BJ (cell line): ENCODE measurements around the gene ZNF22. TPM values are rescaled to one million over a fixed set of nuclear protein-coding genes. Genes with fewer than 3 reads are reported as not detected.

ENCODE experiments used
- CTCF ChIA-PET: fragments of 350-600 bp; formaldehyde crosslinking; extraction: SDS; loops from one replicate; lab custom pipeline; 2021; ENCODE audit warnings: antibody characterized with exemption, inconsistent platforms; lab: Yijun Ruan, JAX
- POLR2A ChIA-PET: fragments of 300-600 bp; sonication (Branson Sonifier 250); formaldehyde crosslinking; extraction: SDS; loops from one replicate; lab custom pipeline; 2021; ENCODE audit warnings: antibody characterized with exemption; lab: Charles Lee
- DNase-seq: peaks from one replicate; pipeline ENCODE4 v3.0.0-alpha.2; 2011; ENCODE audit warnings: low read depth
- H3K27me3 ChIP-seq: 2 replicates; pipeline ENCODE4 v1.6.0; 2011; ENCODE audit warnings: low read length; ENCODE audit not compliant: control insufficient read depth, insufficient read depth
- H3K36me3 ChIP-seq: 2 replicates; pipeline ENCODE4 v1.5.1; 2011; ENCODE audit warnings: low read length; ENCODE audit not compliant: control insufficient read depth, insufficient read depth
- H3K4me3 ChIP-seq: 2 replicates; pipeline ENCODE4 v1.5.1; 2011; ENCODE audit warnings: low read depth, mild to moderate bottlenecking, control low read depth, low read length
- polyA plus RNA-seq: library from polyadenylated mRNA; depleted of rRNA; stranded (reverse); fragments of >200 nt; gene quantifications from 2 replicates; pipeline ENCODE4 v1.2.3, GENCODE V29; 2011
- TF ChIP-seq, protein P1 (sequence below): IDR thresholded peaks from 2 replicates; pipeline ENCODE4 v1.5.1; 2011; ENCODE audit warnings: low read depth, mild to moderate bottlenecking, control low read depth, inconsistent platforms, low read length, moderate library complexity; ENCODE audit not compliant: insufficient read depth

ZNF22 gene
- polyA plus RNA-seq, 1 experiment, result 7.2 TPM

DNA sequence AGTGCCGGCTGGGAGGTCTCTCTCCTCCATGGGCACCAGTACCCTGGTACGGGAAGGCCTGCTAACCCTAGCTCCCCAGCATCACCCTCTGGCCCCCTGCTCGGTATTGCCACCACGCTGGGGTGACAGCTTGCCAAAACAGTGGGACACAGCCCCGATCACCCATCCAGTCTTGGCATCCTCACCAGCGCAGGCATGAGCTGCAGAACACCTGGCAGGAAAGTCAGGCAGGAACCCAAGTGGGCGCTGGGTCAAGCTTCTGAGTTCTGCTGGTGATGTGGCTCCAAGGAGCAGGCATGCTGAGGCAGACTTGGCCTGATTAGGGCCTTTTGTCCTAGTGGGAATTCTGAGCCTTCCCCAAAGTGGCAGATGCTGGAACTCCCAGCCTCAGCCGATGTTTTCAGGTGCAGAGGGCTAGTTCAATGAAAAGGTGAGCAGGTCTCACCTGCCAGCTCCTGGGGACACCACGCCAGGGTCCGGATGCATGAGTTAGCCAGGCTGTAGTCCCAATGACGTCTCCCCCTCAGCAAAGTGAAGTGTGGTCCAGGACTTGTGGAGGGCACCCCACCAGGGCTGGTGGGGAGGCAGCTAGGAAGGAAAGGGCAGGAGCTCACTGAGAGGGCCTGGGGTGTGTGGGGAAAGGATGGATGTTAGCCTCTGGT lies 8.5 kb upstream of the ZNF22 start:
- Histone ChIP-seq H3K36me3 (no peaks in the 10 kb centered on the region), H3K27me3 (no peaks in the 10 kb centered on the region), H3K4me3 (no peak overlapping the region)
- ChIA-PET POLR2A (no interaction called here), CTCF (interaction anchor here (0.6 to 2.1 kb wide), 3 partner anchors 42 to 534 kb away, joined by 3 to 5 read pairs (median 5); no protein-coding TSS in a partner anchor)
- no peak for DNase-seq
- TF ChIP-seq, protein P1, sequence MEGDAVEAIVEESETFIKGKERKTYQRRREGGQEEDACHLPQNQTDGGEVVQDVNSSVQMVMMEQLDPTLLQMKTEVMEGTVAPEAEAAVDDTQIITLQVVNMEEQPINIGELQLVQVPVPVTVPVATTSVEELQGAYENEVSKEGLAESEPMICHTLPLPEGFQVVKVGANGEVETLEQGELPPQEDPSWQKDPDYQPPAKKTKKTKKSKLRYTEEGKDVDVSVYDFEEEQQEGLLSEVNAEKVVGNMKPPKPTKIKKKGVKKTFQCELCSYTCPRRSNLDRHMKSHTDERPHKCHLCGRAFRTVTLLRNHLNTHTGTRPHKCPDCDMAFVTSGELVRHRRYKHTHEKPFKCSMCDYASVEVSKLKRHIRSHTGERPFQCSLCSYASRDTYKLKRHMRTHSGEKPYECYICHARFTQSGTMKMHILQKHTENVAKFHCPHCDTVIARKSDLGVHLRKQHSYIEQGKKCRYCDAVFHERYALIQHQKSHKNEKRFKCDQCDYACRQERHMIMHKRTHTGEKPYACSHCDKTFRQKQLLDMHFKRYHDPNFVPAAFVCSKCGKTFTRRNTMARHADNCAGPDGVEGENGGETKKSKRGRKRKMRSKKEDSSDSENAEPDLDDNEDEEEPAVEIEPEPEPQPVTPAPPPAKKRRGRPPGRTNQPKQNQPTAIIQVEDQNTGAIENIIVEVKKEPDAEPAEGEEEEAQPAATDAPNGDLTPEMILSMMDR, result no peak

DNA sequence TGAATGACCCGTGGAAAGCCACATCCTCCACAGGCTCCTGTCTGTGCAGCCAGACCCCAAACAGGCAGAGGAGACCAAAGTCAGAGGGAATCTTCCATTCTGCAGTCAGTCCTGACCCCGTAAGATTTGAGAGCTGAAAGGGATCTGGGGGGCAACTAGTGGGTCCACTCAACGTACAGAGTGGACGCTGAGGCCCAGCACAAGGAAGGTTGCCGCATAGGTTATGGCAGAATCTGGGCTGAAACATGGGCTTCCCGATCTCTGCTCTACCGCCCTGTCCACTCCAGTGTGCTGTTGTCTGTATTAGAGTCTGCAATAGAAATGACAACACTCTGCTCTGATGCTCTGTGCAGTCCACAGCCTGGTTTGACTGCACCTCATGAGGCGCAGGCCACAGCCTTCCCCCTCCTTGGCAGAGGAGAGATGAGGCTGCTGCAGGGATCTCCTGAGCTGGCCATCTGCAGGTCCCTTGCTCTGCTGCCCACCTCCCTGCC lies 7.9 kb upstream of the ZNF22 start:
- H3K36me3 ChIP-seq, result no peaks in the 10 kb centered on the region
- ChIA-PET POLR2A (no interaction called here), CTCF (interaction anchor here (1.3 to 2.1 kb wide), 2 partner anchors 43 to 60 kb away, joined by 5 read pairs; no protein-coding TSS in a partner anchor)
- no peak for DNase-seq
- TF ChIP-seq, protein P1, result no peak
- no peaks in the 10 kb centered on the region for H3K27me3 ChIP-seq
- no peak overlapping the region for H3K4me3 ChIP-seq

DNA sequence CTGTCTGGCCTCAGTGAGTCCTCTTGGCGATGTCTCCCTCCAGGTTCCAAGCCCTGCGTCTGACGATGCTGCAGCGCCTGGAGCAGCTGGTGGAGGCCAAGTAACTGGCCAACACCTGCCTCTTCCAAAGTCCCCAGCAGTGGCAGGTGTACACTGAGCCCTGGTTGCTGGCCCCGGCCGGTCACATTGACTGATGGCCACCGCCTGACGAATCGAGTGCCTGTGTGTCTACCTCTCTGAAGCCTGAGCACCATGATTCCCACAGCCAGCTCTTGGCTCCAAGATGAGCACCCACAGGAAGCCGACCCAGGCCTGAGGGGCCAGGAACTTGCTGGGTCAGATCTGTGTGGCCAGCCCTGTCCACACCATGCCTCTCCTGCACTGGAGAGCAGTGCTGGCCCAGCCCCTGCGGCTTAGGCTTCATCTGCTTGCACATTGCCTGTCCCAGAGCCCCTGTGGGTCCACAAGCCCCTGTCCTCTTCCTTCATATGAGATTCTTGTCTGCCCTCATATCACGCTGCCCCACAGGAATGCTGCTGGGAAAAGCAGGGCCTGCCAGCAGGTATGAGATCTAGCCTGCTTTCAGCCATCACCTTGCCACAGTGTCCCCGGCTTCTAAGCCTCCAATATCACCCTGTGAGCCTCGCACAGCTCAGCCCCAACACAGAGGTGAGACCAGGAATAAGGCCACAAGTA lies 7.3 kb upstream of the ZNF22 start:
- no peak for DNase-seq
- H3K36me3 ChIP-seq, result no peaks in the 10 kb centered on the region
- no peaks in the 10 kb centered on the region for H3K27me3 ChIP-seq
- TF ChIP-seq, protein P1, result no peak
- POLR2A ChIA-PET, result no interaction called here
- no peak overlapping the region for H3K4me3 ChIP-seq
- CTCF ChIA-PET, result interaction anchor here (1.3 kb wide), 1 partner anchor 60 kb away, joined by 5 read pairs; no protein-coding TSS in a partner anchor

DNA sequence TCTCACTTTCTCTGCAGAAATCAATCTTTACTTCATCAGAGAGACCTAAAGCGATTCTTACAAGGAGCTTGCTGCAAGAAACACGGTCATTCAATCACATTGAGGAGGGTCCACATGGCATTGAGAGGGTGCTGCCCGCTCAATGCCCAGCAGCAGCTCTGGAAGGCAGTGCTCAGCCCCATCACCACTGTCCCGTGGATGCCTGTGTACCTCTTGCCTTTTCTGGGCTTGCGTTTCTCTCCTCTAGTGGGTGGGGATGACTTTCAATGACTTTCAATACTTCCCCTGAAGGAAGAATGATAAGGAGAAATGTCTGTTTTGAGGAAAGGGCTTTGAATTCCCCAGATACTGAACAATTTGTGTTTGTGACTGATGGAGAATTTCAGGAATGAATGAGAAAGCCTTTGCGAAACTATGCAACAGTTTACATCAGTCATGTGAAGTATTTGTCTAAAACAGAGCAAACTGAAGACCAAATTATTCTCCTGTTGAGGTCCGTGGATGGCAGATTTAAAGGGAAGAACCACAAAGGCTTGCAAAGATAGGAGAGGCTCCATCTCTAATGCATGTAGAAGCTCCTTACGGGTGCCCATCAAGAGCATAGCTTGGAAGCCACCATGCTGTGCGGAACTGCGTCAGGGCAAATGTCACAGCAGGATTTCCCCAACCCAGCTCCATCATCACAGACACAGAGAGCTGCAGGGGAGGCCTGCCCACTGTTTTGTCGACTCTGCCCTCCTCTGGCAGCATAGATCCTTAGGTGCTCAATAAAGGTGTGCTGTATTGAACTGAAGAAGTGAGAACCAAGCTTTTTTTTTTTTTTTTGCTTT lies 6.6 kb upstream of the ZNF22 start:
- ChIA-PET CTCF (interaction anchor here (0.6 to 2.3 kb wide), 3 partner anchors 13 to 65 kb away, joined by 3 to 6 read pairs (median 3); no protein-coding TSS in a partner anchor), POLR2A (no interaction called here)
- no peaks in the 10 kb centered on the region for H3K27me3 ChIP-seq
- H3K36me3 ChIP-seq, result no peaks in the 10 kb centered on the region
- peak; percentile 42 for DNase-seq
- TF ChIP-seq, protein P1, result no peak
- H3K4me3 ChIP-seq, result no peak overlapping the region
